GM21447 (cell line): ENCODE measurements around the gene YEATS2.

Experiments used
- ATAC-seq: cut with Tn5 transposase; IDR thresholded peaks from one replicate; pipeline ENCODE4 v1.9.1; 2021; ENCODE audit not compliant: unreplicated experiment

The YEATS2 gene

GRCh38 chr3:183810643-183811594 lies 113.3 kb downstream of the YEATS2 start:
- no peak for ATAC-seq

DNA sequence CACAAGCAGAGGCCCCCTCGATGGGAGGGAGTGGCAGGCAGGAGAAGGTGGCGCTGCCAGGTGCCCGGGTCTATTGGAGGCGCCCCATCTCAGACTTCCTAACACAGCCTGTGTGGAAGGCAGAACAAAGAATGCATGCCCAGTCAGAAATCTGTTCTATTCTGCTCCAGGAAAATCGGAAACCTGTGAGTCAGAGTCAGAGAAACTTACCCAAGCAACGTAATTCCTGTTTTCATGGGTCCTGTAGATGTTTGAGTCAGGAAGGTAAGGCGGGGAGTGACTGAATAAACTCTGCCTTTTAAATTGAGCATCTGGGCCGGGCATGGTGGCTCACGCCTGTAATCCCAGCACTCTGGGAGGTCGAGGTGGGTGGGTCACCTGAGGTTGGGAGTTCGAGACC lies 114.0 kb downstream of the YEATS2 start:
- ATAC-seq = no peak

DNA sequence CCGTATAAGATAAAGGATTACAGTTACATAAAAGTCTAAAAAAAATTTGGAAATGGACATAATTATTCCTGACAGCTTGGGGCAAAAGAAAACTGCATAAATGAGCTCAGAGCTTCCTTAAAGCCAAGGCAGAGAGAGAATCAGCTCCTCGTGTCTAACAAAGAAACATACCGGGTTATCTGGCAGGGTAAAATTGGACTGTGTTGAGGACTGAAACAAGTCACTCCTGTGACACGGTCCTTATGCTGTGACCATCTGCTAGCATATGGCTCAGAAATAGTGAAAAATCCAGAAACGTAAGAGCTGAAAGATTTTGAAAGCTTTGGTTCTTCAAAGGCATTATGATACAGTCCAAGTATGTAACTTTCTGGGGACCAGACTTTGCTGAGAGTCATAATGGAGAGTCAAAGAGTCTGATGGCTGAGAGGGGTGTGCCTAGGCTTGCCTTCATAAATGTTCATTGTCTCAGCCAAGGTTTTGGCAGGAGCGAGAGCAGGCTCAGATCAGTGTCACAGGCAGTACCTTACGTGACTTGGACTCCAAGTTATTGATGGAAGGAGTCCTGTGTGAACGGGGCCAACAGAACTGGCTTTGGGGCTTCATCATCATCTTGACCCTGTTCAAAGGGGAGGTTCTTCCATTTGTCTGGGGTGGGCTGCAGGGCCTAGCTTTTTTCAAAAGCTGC lies 115.3 kb downstream of the YEATS2 start:
- ATAC-seq = no peak

DNA sequence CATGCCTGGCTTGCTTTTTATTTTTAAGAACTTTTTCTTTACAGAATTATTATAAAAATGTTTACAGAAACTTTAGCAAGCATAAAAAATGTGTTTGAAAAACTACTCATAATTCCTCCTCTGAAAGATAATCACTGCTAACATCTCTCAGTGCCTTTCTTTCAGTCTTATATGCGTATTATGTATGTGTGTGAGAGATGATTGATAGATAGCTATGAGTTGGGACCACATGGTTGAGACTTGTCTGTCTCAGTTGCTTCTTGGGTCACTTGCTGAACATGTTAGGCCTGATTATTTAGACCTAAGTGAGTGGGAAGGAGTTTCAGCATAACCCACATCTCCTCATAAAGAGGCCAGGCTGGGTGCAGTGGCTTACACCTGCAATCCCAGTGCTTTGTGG lies 116.6 kb downstream of the YEATS2 start:
- no peak for ATAC-seq

- no peak for ATAC-seq
Measured at GRCh38 chr3:183815563-183815940, 118.0 kb downstream of the YEATS2 start.

DNA sequence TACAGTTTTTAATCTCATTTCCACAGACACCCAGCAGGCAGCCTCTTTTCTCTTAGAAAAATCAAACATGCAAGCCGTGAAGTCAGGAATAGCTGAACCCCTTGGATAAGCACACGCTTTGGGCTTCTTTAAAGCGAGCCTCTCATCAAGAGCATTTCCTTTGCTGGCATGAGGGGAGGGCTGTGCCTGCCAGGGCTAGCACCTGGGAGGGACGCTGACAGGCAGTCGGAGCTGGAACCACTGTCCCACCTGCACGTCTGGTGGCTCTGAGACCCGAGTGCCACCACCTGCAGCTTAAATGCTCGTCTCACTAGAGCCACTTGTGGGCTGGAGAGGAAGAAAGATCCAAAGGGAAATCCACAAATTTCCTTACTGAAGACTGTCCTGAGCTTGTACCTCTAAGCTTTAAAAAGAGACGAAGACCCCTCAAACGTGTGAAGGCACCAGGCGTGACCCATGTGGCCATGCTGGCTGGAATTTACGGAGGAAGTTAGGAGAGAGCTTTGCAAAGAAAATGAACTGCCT lies 118.4 kb downstream of the YEATS2 start:
- ATAC-seq = no peak

- no peak for ATAC-seq
Measured at GRCh38 chr3:183816681-183817510, 119.3 kb downstream of the YEATS2 start.

- ATAC-seq = no peak
Measured at GRCh38 chr3:183817639-183818038, 120.0 kb downstream of the YEATS2 start.

DNA sequence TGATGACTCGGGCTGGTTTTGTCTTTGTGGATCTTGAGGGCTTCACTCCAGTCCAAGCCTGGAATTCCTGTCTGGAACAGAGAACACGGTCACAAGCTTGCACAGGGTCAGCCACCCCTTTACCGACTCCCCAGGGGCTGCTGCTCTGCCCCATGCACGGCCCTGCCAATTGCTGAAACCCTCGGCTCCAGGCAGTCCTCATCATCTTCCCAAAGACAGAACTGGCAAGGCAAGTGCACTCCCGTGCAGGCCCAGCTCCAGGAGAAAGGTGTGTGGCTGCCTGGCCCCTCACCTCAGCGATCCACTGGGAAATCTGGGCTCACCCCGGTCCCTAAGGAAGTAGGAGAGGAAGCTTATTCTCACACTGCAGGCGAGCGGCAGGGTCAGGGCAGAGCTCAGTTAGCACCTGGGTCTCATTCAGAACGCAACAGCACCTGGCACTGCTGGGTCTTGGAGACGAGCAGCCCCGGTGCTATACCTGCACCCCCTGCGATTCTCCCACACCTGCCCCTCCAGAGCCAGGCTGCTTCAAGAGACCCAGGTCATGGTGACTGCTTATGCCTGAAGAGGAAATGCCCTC lies 120.5 kb downstream of the YEATS2 start:
- no peak for ATAC-seq

GRCh38 chr3:183818706-183819624 lies 121.4 kb downstream of the YEATS2 start:
- ATAC-seq = no peak

GRCh38 chr3:183819831-183820230 lies 122.2 kb downstream of the YEATS2 start:
- no peak for ATAC-seq

GRCh38 chr3:183822631-183823030 lies 125.0 kb downstream of the YEATS2 start:
- no peak for ATAC-seq

DNA sequence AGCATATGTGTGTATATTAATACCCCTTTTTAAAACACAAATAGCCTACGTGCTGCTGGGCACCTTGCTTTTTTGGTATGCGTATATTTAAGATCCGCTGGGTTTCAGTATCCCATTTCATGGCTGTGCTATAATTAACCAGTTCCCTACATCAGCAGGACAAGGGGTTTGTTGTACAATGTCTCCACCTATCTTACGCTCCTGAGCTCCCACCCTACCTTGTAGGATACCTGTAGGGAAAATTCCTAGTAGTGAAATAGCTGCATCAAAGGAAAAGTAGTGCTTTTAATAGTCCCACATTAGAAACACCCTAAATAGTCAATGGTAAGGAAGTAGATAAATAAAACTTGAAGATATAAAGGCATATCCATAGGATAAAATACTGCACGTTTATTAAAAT lies 126.4 kb downstream of the YEATS2 start:
- no peak for ATAC-seq

DNA sequence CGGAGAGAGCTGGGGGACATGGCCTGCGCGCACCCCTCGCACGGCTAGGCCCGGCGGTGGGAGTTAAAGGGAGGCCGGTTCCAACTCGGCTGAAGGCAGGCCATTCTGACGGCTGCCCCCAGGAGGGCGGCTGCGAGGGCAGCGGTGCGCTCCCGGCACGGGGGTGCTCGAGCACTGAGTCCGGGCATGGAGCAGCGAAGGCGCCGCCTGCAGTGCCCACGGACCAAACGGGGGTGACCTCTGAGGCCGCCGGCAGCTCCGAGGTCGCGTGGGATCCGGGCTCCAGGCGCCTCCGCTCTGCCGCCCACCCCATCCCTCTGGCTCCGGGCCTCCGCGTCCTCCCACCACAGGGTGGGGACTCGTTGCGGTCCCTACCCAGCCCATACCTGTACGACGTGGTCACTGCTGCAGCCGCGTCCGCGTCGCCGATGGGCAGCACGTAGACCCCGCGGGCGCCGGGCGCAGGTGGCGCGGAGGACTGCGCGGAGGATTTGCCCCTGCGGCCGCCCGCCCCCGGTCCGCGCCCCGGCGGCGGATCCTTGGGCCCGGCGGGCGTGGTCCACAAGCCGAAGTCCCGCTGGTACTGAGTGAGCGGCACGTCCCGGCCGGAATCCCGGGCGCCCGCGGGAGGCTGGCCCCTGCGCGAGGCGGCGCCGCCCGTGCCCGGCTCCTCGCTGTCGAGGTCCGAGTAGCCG lies 127.3 kb downstream of the YEATS2 start:
- no peak for ATAC-seq

DNA sequence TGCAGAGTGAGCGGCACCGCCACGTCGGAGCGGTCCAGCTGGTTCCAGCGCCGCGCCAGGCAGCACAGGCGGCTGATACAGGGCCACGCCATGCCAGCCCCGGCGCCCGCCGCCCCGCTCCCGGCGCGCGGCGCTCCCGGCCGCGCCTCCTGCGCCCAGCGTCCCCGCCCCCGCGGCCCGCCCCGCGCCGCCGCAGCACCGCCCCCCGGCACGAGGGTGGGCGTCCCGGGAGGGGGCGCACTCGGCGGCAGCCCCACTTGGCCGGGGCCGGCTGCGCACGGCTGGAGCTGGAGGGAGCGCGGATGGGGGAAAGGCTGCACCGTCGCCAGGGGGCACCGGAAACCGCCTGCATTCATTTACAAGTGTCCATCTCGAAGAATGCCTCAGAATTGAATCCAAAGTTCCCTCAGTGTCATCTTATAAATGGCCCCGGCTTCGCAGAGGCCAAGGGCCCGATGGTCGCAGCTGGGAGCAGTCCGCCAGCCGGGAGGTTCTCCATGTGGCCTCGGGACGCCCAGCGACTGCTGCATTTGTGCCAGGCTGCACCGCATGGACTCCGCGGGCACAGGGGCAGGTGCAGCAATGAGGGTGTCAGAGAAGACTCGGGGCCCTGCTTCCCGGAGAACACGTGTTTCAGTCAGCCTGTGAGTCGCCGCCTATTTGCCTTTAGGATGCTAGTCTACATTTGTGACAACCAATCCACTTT lies 128.0 kb downstream of the YEATS2 start, which contains the start of gene MAP6D1:
Gene MAP6D1, minus strand, starts transcription at position 122 of the 706 bp plus-strand sequence. Its CDS starts 30 bp downstream, at position 92.
- peak; percentile 46 for ATAC-seq

DNA sequence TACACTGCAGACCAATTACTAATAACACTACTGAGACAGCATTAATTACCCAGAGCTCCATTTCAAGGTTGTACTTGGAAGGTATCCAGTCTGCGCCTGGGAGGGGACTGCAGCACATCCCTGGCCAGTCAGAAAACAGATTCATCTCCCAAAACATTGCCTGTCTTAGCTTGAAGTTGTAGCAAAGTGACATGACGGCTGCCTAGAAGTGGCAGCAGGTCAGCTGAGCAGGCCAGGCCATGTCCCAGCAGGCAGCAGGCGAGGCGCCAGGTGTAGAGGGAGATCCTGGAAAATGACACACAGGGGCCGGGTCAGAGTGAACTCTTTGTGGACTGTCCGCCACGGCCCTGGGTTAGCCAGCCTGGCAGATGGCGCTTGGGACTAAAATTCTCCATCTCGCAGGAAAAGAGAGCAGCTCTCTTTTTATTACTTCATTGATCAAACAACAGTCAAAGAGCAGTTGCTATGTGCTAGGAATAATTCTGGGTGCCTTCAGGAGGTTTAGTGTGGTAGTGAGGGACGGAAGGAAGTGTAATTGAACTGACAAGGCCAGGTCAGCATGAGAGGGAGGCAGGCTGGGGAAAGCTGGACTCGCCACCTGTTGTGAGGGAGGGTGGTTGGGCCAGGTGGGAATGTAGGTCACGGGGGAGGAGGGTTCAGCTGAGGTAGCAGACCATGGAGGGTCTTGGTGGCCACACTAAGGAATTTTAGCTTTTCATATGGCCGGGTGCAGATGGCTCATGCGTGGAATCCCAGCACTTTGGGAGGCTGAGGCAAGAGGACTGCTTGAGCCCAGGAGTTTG lies 129.1 kb downstream of the YEATS2 start:
- no peak for ATAC-seq

DNA sequence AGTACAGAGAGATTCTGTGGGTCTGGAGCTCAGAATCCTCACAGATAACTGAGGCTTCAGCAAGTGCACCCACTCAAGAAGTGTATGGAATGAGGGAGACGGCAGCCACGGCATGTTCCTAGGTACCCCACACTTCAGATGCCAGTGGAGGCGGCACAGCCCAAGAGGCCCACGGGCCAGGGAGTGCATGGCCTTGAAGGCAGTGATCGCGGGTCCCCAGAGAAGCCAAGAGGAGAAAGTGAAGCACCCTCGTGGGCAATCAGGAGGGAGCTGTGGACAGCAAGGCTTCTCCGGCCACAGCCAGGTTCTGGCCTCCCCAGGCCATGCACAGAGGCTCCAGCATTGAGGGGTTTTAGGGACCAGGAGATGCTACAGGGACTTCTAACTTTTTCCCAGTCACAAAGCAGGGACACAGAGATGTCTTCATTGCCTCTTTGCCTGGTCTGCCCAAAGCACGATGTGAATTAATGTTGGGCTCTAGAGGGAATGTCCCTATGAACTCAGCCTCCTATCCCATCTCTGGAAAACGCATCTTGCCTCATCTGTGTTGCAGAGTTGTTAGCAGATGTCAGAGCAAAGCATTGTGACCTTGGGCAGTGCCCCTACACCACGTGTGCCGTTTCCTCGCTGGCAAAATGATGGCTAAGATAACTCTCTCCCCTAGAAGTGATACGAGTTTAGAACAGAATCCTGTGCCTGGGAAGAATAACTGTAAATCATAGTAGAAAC lies 130.4 kb downstream of the YEATS2 start:
- no peak for ATAC-seq
